Epithelial cell of esophagus (primary cell): Measurements from ENCODE around the gene ABHD17B.
"Not testable (repeated sequence)": the region's sequence is repeated elsewhere in the genome, so short reads cannot be mapped to it uniquely, and the experiment has no call there.

Experiments used
- DNase-seq: peaks from one replicate; pipeline ENCODE4 v3.0.0; 2010; ENCODE audit warnings: low read depth
- H3K4me3 ChIP-seq: 2 replicates; pipeline ENCODE4 v1.5.1; 2011; ENCODE audit warnings: mild to moderate bottlenecking, low read length, control low read depth
- TF ChIP-seq, protein P1 (sequence below): IDR thresholded peaks from 2 replicates; pipeline ENCODE4 v1.5.1; 2011; ENCODE audit warnings: low read depth, mild to moderate bottlenecking, low read length, control low read depth, inconsistent platforms; ENCODE audit not compliant: insufficient read depth; ENCODE audit errors: missing control alignments

ABHD17B gene

DNA sequence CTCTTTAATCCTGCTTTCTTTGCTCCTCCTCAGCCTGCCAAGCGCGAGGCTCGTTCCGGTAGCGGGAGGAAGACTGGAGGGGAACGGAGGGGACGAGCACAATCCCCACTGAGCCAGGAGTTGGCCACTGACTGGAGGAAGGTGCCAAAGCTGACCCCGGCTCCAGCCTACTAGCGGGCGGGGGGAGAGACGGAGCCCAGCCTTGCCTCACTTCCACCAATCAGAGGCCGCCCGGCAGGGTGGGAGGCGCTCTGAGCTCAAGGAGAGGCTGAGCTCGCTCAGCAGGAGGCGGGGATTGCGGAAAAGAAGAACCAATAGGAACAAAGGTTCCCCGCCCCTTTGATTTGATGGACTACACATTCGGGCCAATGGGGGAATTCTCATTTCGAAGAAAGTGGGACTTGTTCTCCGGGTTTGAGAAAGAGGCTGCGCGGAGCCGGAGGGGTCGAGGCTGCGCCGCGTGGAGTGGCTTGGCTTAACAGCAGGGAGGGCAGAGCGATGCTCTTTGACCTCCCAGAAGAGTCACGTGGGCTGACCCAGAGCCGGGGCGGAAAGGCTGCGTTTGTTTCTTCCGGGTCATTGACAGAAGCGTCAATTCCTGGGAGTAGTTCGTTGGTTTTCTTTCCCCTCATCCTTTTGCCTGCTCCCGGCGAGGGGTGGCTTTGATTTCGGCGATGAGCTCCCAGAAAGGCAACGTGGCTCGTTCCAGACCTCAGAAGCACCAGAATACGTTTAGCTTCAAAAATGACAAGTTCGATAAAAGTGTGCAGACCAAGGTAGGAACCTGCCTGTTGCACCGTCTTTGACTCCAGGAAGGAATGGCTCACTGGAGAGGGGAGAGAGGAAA is at the start of gene ABHD17B, which contains the start of gene C9orf85:
Gene ABHD17B, minus strand, starts transcription at position 133 of the 847 bp plus-strand sequence. CDS start 36,113 bp downstream, outside the sequence.
Gene C9orf85, plus strand, starts transcription at position 579 of the 847 bp plus-strand sequence. Its CDS starts 96 bp downstream, at position 675.
- peak within 1 kb of the TSS; percentile 95 for H3K4me3 ChIP-seq
- TF ChIP-seq, protein P1, sequence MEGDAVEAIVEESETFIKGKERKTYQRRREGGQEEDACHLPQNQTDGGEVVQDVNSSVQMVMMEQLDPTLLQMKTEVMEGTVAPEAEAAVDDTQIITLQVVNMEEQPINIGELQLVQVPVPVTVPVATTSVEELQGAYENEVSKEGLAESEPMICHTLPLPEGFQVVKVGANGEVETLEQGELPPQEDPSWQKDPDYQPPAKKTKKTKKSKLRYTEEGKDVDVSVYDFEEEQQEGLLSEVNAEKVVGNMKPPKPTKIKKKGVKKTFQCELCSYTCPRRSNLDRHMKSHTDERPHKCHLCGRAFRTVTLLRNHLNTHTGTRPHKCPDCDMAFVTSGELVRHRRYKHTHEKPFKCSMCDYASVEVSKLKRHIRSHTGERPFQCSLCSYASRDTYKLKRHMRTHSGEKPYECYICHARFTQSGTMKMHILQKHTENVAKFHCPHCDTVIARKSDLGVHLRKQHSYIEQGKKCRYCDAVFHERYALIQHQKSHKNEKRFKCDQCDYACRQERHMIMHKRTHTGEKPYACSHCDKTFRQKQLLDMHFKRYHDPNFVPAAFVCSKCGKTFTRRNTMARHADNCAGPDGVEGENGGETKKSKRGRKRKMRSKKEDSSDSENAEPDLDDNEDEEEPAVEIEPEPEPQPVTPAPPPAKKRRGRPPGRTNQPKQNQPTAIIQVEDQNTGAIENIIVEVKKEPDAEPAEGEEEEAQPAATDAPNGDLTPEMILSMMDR, result no peak
- peak; percentile 99 for DNase-seq

DNA sequence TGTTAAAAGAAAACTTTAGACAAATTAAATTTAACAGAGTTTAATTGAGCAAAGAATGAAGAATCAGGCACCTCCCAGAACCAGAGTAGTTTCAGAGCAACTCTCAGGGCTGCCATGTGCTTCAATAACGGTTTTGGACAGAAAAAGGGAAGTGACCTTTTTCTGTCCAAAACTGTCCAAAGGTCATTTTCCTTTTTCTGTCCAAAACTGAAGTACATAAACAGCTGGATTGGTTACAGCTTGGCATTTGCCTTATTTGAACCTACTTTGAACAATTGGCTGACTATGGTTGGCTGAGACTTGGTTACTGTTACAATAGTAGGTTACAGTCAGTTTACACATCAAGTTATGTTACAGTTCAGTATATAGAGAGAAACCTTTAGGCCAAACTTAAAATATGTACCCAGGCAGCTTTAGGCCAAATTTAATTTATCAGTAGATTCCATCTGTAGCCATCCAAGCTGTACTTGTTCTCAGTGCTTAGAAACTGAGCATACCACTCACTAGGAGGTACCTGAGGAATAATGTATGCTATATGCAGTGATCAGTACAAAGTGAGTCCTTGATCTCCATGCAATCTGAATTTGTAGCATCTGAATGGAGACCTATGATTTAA is 44.4 kb upstream of the ABHD17B start:
- TF ChIP-seq, protein P1, result no peak

DNA sequence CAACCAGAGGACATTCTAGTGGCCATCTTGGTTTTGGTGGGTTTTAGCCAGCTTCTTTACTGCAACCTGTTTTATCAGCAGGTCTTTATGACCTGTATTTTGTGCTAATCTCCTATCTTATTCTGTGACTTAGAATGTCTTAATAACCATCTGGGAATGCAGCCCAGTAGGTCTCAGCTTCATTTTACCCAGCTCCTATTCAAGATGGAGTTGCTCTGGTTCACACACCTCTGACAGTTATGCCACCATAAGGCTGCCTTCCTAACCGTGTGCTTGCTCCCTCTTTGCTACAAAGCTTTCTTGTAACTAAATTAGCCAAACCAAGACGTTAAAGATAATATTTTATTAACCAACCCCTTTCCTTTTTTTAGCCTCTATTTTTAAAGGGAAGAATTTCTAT is 43.7 kb upstream of the ABHD17B start:
- DNase-seq, H3K4me3 ChIP-seq: not testable (repeated sequence)

More for the DNA sequence above, 44.4 kb upstream of the ABHD17B start:
- DNase-seq, result no peak
- H3K4me3 ChIP-seq, result no peak overlapping the region

DNA sequence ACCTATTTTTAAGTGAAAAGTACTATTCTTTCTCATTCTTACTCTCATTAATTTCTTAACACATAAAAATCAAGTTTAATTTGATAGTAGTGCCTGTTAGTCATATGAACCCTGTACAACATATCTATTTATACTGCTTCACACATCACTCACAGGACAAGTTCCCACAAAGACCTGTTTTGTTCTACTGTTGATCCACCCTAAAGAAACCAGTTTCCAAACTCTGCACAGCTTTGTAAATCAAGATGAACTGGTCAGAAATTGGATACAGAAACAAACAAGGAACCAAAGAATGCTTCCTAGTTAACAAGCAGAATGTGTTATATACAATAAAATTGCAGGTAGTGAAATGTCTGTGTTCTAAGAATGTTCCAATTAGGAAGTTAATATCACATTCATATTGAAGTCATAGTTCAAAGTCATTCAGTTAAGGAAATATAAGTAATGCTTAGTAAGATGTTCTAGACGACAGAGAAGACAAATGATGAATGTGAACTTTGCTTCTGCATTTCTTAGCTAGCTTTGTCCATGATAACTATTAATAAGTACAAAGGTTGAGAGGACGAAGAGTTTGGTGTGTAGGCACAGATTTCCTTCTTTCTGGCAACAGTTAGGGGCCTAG is 33.9 kb upstream of the ABHD17B start:
- TF ChIP-seq, protein P1, result no peak
- no peak overlapping the region for H3K4me3 ChIP-seq

DNA sequence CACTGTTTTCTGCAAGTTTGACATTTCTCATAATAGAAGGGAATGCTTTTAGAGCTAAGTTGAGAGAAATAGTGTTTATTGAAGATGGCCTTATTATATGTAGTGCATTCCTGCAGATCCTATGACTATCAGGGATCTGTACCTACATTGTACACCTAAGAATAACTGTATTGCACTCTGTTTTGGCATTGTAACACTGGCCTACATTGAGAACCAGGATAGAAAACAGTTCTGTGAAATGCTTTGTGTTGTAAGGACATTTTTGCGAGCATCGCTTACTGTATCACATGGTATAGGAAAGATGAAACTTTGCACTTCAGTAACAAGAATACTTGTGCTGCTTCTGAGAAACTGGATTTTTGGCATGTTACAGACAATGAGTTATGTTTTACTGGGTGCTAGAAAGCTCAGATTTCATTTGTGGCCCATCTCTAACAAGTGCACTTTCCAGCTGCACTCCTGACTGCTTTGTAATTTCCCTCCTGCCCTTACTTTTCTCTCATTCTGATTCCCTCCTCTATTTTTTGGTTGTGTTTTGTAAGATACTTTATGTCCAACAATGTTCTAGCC is 31.1 kb upstream of the ABHD17B start:
- TF ChIP-seq, protein P1, result no peak
- DNase-seq, result no peak

More for the DNA sequence above, 33.9 kb upstream of the ABHD17B start:
- peak; percentile 95 for DNase-seq

DNA sequence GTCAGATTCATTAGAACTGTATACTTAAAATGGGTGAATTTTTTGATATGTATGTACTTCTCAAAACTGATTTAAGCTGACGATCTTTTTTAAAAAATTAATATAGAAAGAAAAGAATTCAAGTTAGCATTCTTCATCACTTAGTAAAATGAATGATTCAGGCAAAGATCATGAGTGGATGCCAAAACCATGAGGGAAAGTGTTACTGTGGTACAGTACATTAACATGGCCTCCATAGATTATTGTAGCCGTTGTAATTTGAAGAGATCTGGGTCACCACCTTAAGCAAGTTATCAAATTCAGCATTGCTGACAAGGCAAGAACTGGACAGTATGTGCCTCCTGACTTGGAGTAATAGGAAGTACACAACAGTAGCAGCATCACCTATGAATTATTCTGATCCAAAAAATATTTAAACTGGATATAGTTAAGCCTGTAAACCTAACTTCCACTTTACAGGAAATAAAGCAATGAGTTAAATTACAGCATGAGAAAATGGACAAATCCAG is 30.1 kb upstream of the ABHD17B start:
- no peak overlapping the region for H3K4me3 ChIP-seq
- TF ChIP-seq, protein P1, result no peak
- DNase-seq, result peak; percentile 38

More for the DNA sequence above, 31.1 kb upstream of the ABHD17B start:
- H3K4me3 ChIP-seq, result no peak overlapping the region
